Ovary (tissue), 9 donors: ENCODE measurements around the gene TAOK3. TPM values are rescaled to one million over a fixed set of nuclear protein-coding genes. Genes with fewer than 3 reads are reported as not detected.

Experiments used
- DNase-seq, 5 donors: peaks; one replicate each; pipeline ENCODE4 v3.0.0-alpha.2; 2019 to 2020
- H3K27ac ChIP-seq, 2 donors: fragments of 200-600 bp; one replicate each; pipeline versions ENCODE4 v1.5.1 to v1.8.0; 2019 to 2022
- H3K27me3 ChIP-seq: fragments of 200-600 bp; one replicate; pipeline ENCODE4 v1.8.0; 2022
- H3K36me3 ChIP-seq: fragments of 200-600 bp; sonication (generic); one replicate; pipeline ENCODE4 v1.5.1; 2019
- H3K4me1 ChIP-seq: one replicate; pipeline ENCODE4 v1.8.1; 2013; ENCODE audit warnings: mild to moderate bottlenecking, moderate library complexity; ENCODE audit not compliant: insufficient read depth
- H3K4me3 ChIP-seq: fragments of 200-600 bp; sonication (generic); one replicate; pipeline ENCODE4 v1.5.1; 2017
- H3K9me3 ChIP-seq, 2 donors: fragments of 200-600 bp in 1 of 2; sonication (generic) in 1 of 2; one replicate each; pipeline versions ENCODE4 v1.5.1 to v1.8.1; 2013 to 2019; ENCODE audit warnings: mild to moderate bottlenecking in 1 of 2, moderate library complexity in 1 of 2
- CTCF ChIP-seq, 3 donors: fragments of 450-650 bp in 2 of 3; fragments of 200-600 bp in 1 of 3; IDR thresholded peaks; one replicate each; pipeline versions ENCODE4 v1.5.1 to v1.8.0; 2016 to 2022; ENCODE audit warnings: antibody characterized with exemption in 3 of 3, mild to moderate bottlenecking in 1 of 3
- EP300 ChIP-seq: sonication (generic); formaldehyde crosslinking; IDR thresholded peaks from one replicate; pipeline ENCODE4 v1.6.1; 2017; ENCODE audit warnings: antibody characterized with exemption
- POLR2A ChIP-seq: fragments of 450-650 bp; IDR thresholded peaks from one replicate; pipeline ENCODE4 v1.6.1; 2017; ENCODE audit warnings: antibody characterized with exemption, mild to moderate bottlenecking, moderate library complexity
- WGBS, 3 donors: extraction: QIAGEN DNeasy Blood & Tissue Kit in 1 of 3; methylation state at CpG; one replicate each; pipeline versions ENCODE4 v1.1.5 to v1.1.7; 2013 to 2017; 5-methylcytosine and 5-hydroxymethylcytosine counted together
- intact Hi-C, 4 donors: fragments of 100-400 bp; cut with DNase I; formaldehyde crosslinking; loops; one replicate each; pipeline versions ENCODE4 v1.11.0 to v1.15.1; 2022 to 2023
- polyA plus RNA-seq, 2 donors: library from polyadenylated mRNA; stranded (reverse); fragments of 200-250 nt in 1 of 2; fragments of 350-450 nt in 1 of 2; fragmentation: Illumina TruSeq in 1 of 2; extraction: RNeasy Lipid Tissue Mini Kit (QIAGEN cat#74804) in 1 of 2; gene quantifications; one replicate each; pipeline ENCODE4 v1.2.3, GENCODE V29; 2013 to 2014
- total RNA-seq, 7 donors: library from RNA; depleted of rRNA in 2 of 7; stranded (reverse); fragments of >200 nt in 2 of 7; fragmentation: NEBNext Ultra II Directional in 3 of 7; extraction: Animal tissue kit (Norgen Biotek cat#: 25700) in 3 of 7; gene quantifications; one replicate each; pipeline versions ENCODE4 v1.1.0 to v1.2.4, GENCODE V29; 2016 to 2023
- donor health status: DM: no; HTN: no; CAD: no; lungs with moderate emphysema.
- donor health status: DM: no; HTN: no; CAD: no.
- donor health status: Bipolar disorder and iron deficiency.
- donor health status: DM: yes; HTN: yes; CAD: no.
- donor health status: DM: no; HTN: no; CAD: no.
- donor health status: DM: yes; HTN: yes; CAD: no.

The TAOK3 gene
- total and polyA plus RNA-seq, 9 donors = 12.6 to 31.0 (median 23.0) TPM

DNA sequence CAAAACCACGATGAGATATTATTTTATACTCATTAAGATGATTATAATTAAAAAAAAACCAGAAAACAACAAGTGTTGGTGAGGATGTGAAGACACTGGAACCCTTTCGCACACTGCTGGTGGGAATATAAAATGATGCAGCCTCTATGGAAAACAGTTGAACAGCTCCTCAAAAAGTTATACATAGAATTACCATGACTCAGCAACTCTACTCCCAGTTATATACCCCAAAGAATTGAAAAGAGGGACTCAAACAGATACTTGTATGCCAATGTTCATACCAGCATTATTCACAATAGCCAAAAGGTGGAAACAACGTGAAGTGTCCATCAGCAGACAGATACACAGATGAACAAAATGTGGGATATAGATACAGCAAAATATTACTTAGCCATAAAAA lies 53.1 kb downstream of the TAOK3 start:
- no peaks in the 10 kb centered on the region for H3K27me3 ChIP-seq
- no peaks in the 10 kb centered on the region for H3K36me3 ChIP-seq
- intact Hi-C loops = no loop called here
- DNase-seq = no peak
- H3K4me3 ChIP-seq = no peak overlapping the region
- H3K4me1 ChIP-seq = no peaks in the 10 kb centered on the region
- H3K9me3 ChIP-seq = no peaks in the 10 kb centered on the region
- no peak overlapping the region for H3K27ac ChIP-seq
- TF ChIP-seq POLR2A (no peak), CTCF (IDR thresholded peaks at IDR 0.05) (no peak), EP300 (no peak)
- 83 to 88% (median 87%) methylated on average over 3 of the region's 3 CpGs for WGBS, 3 donors

- TF ChIP-seq EP300 (no peak), POLR2A (no peak), CTCF (IDR thresholded peaks at IDR 0.05) (no peak)
Measured at GRCh38 chr12:118318744-118319143, 54.0 kb downstream of the TAOK3 start.

DNA sequence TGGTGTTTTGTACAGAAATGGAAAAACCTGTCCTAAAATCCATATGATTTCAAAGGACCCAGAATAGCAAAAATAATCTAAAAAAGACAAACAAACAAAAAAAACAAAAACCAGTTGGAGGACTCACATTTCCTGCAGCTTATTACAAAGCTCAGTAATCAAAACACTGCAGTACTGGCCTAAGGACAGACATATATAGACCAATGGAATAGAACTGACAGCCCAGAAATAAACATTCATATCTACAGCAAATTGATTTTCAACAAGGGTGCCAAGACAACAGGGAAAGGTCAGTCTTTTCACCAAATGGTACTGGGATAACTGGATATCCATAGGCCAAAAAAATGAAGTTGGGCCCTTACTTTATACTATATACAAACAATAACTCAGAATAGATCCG lies 55.0 kb downstream of the TAOK3 start:
- intact Hi-C loops = no loop called here
- Histone ChIP-seq H3K4me1 (no peaks in the 10 kb centered on the region), H3K4me3 (no peak overlapping the region), H3K9me3 (no peaks in the 10 kb centered on the region), H3K36me3 (no peaks in the 10 kb centered on the region), H3K27ac (no peak overlapping the region), H3K27me3 (no peaks in the 10 kb centered on the region)
- 97 to 98% (median 98%) methylated on average over 1 of the region's 1 CpG for WGBS, 3 donors
- TF ChIP-seq POLR2A = no peak
- no peak for TF ChIP-seq EP300
- TF ChIP-seq CTCF (IDR thresholded peaks at IDR 0.05) = no peak
- DNase-seq = no peak

More at GRCh38 chr12:118318744-118319143, 54.0 kb downstream of the TAOK3 start:
- DNase-seq = no peak
- H3K27ac ChIP-seq = no peak overlapping the region
- no peaks in the 10 kb centered on the region for H3K36me3 ChIP-seq
- H3K9me3 ChIP-seq = no peaks in the 10 kb centered on the region
- no peaks in the 10 kb centered on the region for H3K27me3 ChIP-seq
- WGBS, 3 donors = 95 to 98% (median 95%) methylated on average over 1 of the region's 1 CpG
- H3K4me1 ChIP-seq = no peaks in the 10 kb centered on the region
- no peak overlapping the region for H3K4me3 ChIP-seq
- intact Hi-C loops = no loop called here

DNA sequence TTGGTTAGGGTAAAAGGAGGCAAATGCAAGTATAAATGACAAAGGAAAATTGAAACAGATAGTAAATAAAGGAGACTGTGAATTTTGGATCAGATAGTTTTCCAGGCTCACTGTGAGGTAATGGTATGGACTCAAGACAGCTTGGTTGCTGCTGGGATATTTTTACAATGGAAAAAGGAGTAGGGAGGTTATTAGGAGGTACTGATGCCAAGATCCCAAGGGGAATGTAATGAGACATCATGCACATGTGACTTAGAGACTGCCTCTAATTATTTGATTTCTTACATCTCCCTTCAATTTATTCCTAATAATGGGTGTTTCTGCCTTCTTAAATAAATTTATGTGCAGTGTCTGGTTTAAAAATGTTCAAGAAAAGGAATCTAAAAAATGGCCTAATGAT lies 56.9 kb downstream of the TAOK3 start:
- intact Hi-C loops = no loop called here
- no peaks in the 10 kb centered on the region for H3K36me3 ChIP-seq
- no peaks in the 10 kb centered on the region for H3K9me3 ChIP-seq
- H3K4me3 ChIP-seq = no peak overlapping the region
- no peaks in the 10 kb centered on the region for H3K27me3 ChIP-seq
- no peak overlapping the region for H3K27ac ChIP-seq
- no peaks in the 10 kb centered on the region for H3K4me1 ChIP-seq
- TF ChIP-seq EP300 (no peak), POLR2A (no peak), CTCF (IDR thresholded peaks at IDR 0.05) (no peak)
- DNase-seq = no peak

GRCh38 chr12:118312578-118312977 lies 60.1 kb downstream of the TAOK3 start:
- Histone ChIP-seq H3K4me3 (no peak overlapping the region), H3K27ac (no peak overlapping the region), H3K4me1 (no peaks in the 10 kb centered on the region), H3K36me3 (no peaks in the 10 kb centered on the region), H3K27me3 (no peaks in the 10 kb centered on the region), H3K9me3 (no peaks in the 10 kb centered on the region)
- intact Hi-C loops = no loop called here
- DNase-seq = no peak
- 65 to 80% (median 68%) methylated on average over 1 of the region's 1 CpG for WGBS, 3 donors
- TF ChIP-seq POLR2A (no peak), EP300 (no peak)
